Mesendoderm (in vitro differentiated cells): ENCODE measurements around the gene PDE10A.

Source experiments
- DNase-seq: peaks from one replicate; pipeline ENCODE4 v3.0.0; 2013
- H2AK5ac ChIP-seq: 2 replicates; pipeline ENCODE4 v1.6.1; 2013; ENCODE audit warnings: low read length, inconsistent platforms
- H2BK120ac ChIP-seq: 2 replicates; pipeline ENCODE4 v1.6.1; 2013; ENCODE audit warnings: low read depth, mild to moderate bottlenecking, low read length, moderate library complexity, mixed read lengths
- H2BK15ac ChIP-seq: replicated peaks from 2 replicates; pipeline ENCODE4 v1.6.1; 2013; ENCODE audit warnings: low read depth, mild to moderate bottlenecking, moderate library complexity
- H2BK5ac ChIP-seq: 2 replicates; pipeline ENCODE4 v1.6.1; 2013; ENCODE audit warnings: low read length, inconsistent platforms
- H3K18ac ChIP-seq: 2 replicates; pipeline ENCODE4 v1.6.1; 2013; ENCODE audit warnings: mild to moderate bottlenecking, low read length, mixed read lengths
- H3K23ac ChIP-seq: one replicate; pipeline ENCODE4 v1.6.1; 2013; ENCODE audit warnings: low read length
- H3K27ac ChIP-seq: 2 replicates; pipeline ENCODE4 v1.5.1; 2013; ENCODE audit warnings: low read depth, mild to moderate bottlenecking, inconsistent platforms, low read length, moderate library complexity
- H3K27me3 ChIP-seq: 2 replicates; pipeline ENCODE4 v1.6.1; 2013; ENCODE audit warnings: low read length, control low read depth, mild to moderate bottlenecking, inconsistent platforms; ENCODE audit not compliant: insufficient read depth, poor library complexity
- H3K36me3 ChIP-seq: 2 replicates; pipeline ENCODE4 v1.6.1; 2013; ENCODE audit warnings: low read length, inconsistent platforms; ENCODE audit not compliant: control insufficient read depth, insufficient read depth
- H3K4ac ChIP-seq: one replicate; pipeline ENCODE4 v1.6.1; 2013; ENCODE audit warnings: low read depth, mild to moderate bottlenecking, low read length, moderate library complexity
- H3K4me1 ChIP-seq: 2 replicates; pipeline ENCODE4 v1.6.1; 2013; ENCODE audit warnings: low read depth, low read length, inconsistent platforms; ENCODE audit not compliant: control insufficient read depth
- H3K4me2 ChIP-seq: 2 replicates; pipeline ENCODE4 v1.6.1; 2013; ENCODE audit warnings: low read length
- H3K4me3 ChIP-seq: 2 replicates; pipeline ENCODE4 v1.5.1; 2013; ENCODE audit warnings: mild to moderate bottlenecking, low read length
- H3K56ac ChIP-seq: one replicate; pipeline ENCODE4 v1.6.1; 2013; ENCODE audit warnings: low read length
- H3K79me1 ChIP-seq: 2 replicates; pipeline ENCODE4 v1.6.1; 2013; ENCODE audit warnings: low read length, inconsistent platforms
- H3K79me2 ChIP-seq: 2 replicates; pipeline ENCODE4 v1.6.1; 2013; ENCODE audit warnings: mild to moderate bottlenecking, low read length; ENCODE audit not compliant: control insufficient read depth, insufficient read depth
- H3K9ac ChIP-seq: 2 replicates; pipeline ENCODE4 v1.6.1; 2013; ENCODE audit warnings: low read length, inconsistent platforms
- H4K5ac ChIP-seq: one replicate; pipeline ENCODE4 v1.6.1; 2013; ENCODE audit warnings: low read length
- H4K8ac ChIP-seq: one replicate; pipeline ENCODE4 v1.6.1; 2013; ENCODE audit warnings: low read depth, mild to moderate bottlenecking, control low read depth, low read length, moderate library complexity
- WGBS: extraction: QIAGEN DNeasy Blood & Tissue Kit; methylation state at CpG from one replicate; pipeline ENCODE4 v1.1.7; 2013; ENCODE audit warnings: low lambda C conversion rate, missing lambda C conversion rate; ENCODE audit not compliant: insufficient coverage; ENCODE audit errors: extremely low coverage; 5-methylcytosine and 5-hydroxymethylcytosine counted together

The PDE10A gene

GRCh38 chr6:165657325-165657680, 5.7 kb downstream of the PDE10A start:
- H4K8ac ChIP-seq, result no peak overlapping the region
- WGBS, result no CpG with 5 or more reads among the region's 5 CpGs
- peaks cover 16% of the 10 kb centered on the region for H3K79me1 ChIP-seq
- no peak overlapping the region for H3K4me3 ChIP-seq
- no peak overlapping the region for H4K5ac ChIP-seq
- no peak overlapping the region for H3K9ac ChIP-seq
- no peak overlapping the region for H2BK5ac ChIP-seq
- H3K79me2 ChIP-seq, result peaks cover 2% of the 10 kb centered on the region
- no peak overlapping the region for H3K4ac ChIP-seq
- no peak overlapping the region for H3K18ac ChIP-seq
- H3K56ac ChIP-seq, result no peak overlapping the region
- peaks cover 19% of the 10 kb centered on the region for H3K4me1 ChIP-seq
- peaks cover 10% of the 10 kb centered on the region for H3K27me3 ChIP-seq
- H3K4me2 ChIP-seq, result no peak overlapping the region
- DNase-seq, result no peak
- H2AK5ac ChIP-seq, result no peak overlapping the region
- H2BK15ac ChIP-seq, result no peak overlapping the region
- H3K27ac ChIP-seq, result no peak overlapping the region
- no peaks in the 10 kb centered on the region for H3K36me3 ChIP-seq
- no peak overlapping the region for H2BK120ac ChIP-seq
- no peak overlapping the region for H3K23ac ChIP-seq

GRCh38 chr6:165656581-165657324, 6.3 kb downstream of the PDE10A start:
- no peak overlapping the region for H4K8ac ChIP-seq
- no peak overlapping the region for H3K56ac ChIP-seq
- H3K9ac ChIP-seq, result no peak overlapping the region
- H2BK5ac ChIP-seq, result no peak overlapping the region
- no peak overlapping the region for H2BK15ac ChIP-seq
- H3K79me2 ChIP-seq, result peaks cover 2% of the 10 kb centered on the region
- H3K79me1 ChIP-seq, result peaks cover 16% of the 10 kb centered on the region
- no peak overlapping the region for H2AK5ac ChIP-seq
- WGBS, result no CpG with 5 or more reads among the region's 8 CpGs
- H4K5ac ChIP-seq, result no peak overlapping the region
- no peak overlapping the region for H3K27ac ChIP-seq
- H3K18ac ChIP-seq, result no peak overlapping the region
- peak; percentile 71 for DNase-seq
- H3K4me2 ChIP-seq, result no peak overlapping the region
- no peak overlapping the region for H3K23ac ChIP-seq
- no peak overlapping the region for H3K4ac ChIP-seq
- H3K27me3 ChIP-seq, result peaks cover 10% of the 10 kb centered on the region
- no peaks in the 10 kb centered on the region for H3K36me3 ChIP-seq
- peaks cover 19% of the 10 kb centered on the region for H3K4me1 ChIP-seq
- H2BK120ac ChIP-seq, result no peak overlapping the region
- H3K4me3 ChIP-seq, result no peak overlapping the region

- Histone ChIP-seq H3K4me2 (no peak overlapping the region), H2BK120ac (no peak overlapping the region), H3K4ac (no peak overlapping the region), H3K27me3 (peaks cover 6% of the 10 kb centered on the region), H3K4me3 (no peak overlapping the region), H3K18ac (no peak overlapping the region), H4K5ac (no peak overlapping the region), H2AK5ac (no peak overlapping the region), H3K4me1 (peaks cover 19% of the 10 kb centered on the region), H3K56ac (no peak overlapping the region), H3K36me3 (no peaks in the 10 kb centered on the region), H3K27ac (no peak overlapping the region), H3K79me1 (peaks cover 16% of the 10 kb centered on the region), H4K8ac (no peak overlapping the region), H3K9ac (no peak overlapping the region), H2BK15ac (no peak overlapping the region), H3K23ac (no peak overlapping the region), H2BK5ac (no peak overlapping the region), H3K79me2 (peaks cover 2% of the 10 kb centered on the region)
- DNase-seq, result no peak
- WGBS, result no CpG with 5 or more reads among the region's 11 CpGs
These were observed 7.8 kb downstream of the PDE10A start for GRCh38 chr6:165655191-165655590.

- Histone ChIP-seq H3K4me1 (peaks cover 14% of the 10 kb centered on the region), H3K4me3 (no peak overlapping the region), H3K56ac (no peak overlapping the region), H3K79me2 (no peaks in the 10 kb centered on the region), H3K79me1 (peaks cover 14% of the 10 kb centered on the region), H3K23ac (no peak overlapping the region), H2BK120ac (no peak overlapping the region), H3K27me3 (no peaks in the 10 kb centered on the region), H3K9ac (no peak overlapping the region), H3K4me2 (no peak overlapping the region), H3K27ac (no peak overlapping the region), H2BK5ac (no peak overlapping the region), H2BK15ac (no peak overlapping the region), H2AK5ac (no peak overlapping the region), H3K18ac (no peak overlapping the region), H3K4ac (no peak overlapping the region), H4K5ac (no peak overlapping the region), H3K36me3 (no peaks in the 10 kb centered on the region), H4K8ac (no peak overlapping the region)
- no peak for DNase-seq
- no CpG with 5 or more reads among the region's 9 CpGs for WGBS
These were observed 8.9 kb downstream of the PDE10A start for GRCh38 chr6:165654144-165654543.

- H3K79me1 ChIP-seq, result peaks cover 13% of the 10 kb centered on the region
- no peak overlapping the region for H4K8ac ChIP-seq
- peaks cover 14% of the 10 kb centered on the region for H3K4me1 ChIP-seq
- H3K27me3 ChIP-seq, result no peaks in the 10 kb centered on the region
- H4K5ac ChIP-seq, result no peak overlapping the region
- no peak for DNase-seq
- H3K9ac ChIP-seq, result no peak overlapping the region
- H3K27ac ChIP-seq, result no peak overlapping the region
- H3K4me2 ChIP-seq, result no peak overlapping the region
- no peak overlapping the region for H3K18ac ChIP-seq
- no peak overlapping the region for H2BK120ac ChIP-seq
- H3K23ac ChIP-seq, result no peak overlapping the region
- no peak overlapping the region for H3K4me3 ChIP-seq
- H3K4ac ChIP-seq, result no peak overlapping the region
- H2BK5ac ChIP-seq, result no peak overlapping the region
- H3K56ac ChIP-seq, result no peak overlapping the region
- H2AK5ac ChIP-seq, result no peak overlapping the region
- no CpG with 5 or more reads among the region's 11 CpGs for WGBS
- no peaks in the 10 kb centered on the region for H3K36me3 ChIP-seq
- no peak overlapping the region for H2BK15ac ChIP-seq
- H3K79me2 ChIP-seq, result no peaks in the 10 kb centered on the region
These were observed 9.4 kb downstream of the PDE10A start for GRCh38 chr6:165653607-165654006.

- Histone ChIP-seq H3K79me2 (no peaks in the 10 kb centered on the region), H4K8ac (no peak overlapping the region), H2BK120ac (no peak overlapping the region)
These were observed 9.8 kb downstream of the PDE10A start for GRCh38 chr6:165653196-165653595.

More at GRCh38 chr6:165653196-165653595, 9.8 kb downstream of the PDE10A start:
- no peak overlapping the region for H3K4me2 ChIP-seq
- peaks cover 11% of the 10 kb centered on the region for H3K4me1 ChIP-seq
- no peak overlapping the region for H2AK5ac ChIP-seq
- peaks cover 11% of the 10 kb centered on the region for H3K79me1 ChIP-seq
- no peak overlapping the region for H3K9ac ChIP-seq
- H3K56ac ChIP-seq, result peak overlapping the region; percentile 44
- no CpG with 5 or more reads among the region's 9 CpGs for WGBS
- H2BK5ac ChIP-seq, result no peak overlapping the region
- H3K4ac ChIP-seq, result no peak overlapping the region
- H2BK15ac ChIP-seq, result no peak overlapping the region
- H3K18ac ChIP-seq, result no peak overlapping the region
- no peak for DNase-seq
- H3K23ac ChIP-seq, result no peak overlapping the region
- no peak overlapping the region for H3K27ac ChIP-seq
- H3K27me3 ChIP-seq, result no peaks in the 10 kb centered on the region
- no peak overlapping the region for H4K5ac ChIP-seq
- no peaks in the 10 kb centered on the region for H3K36me3 ChIP-seq
- H3K4me3 ChIP-seq, result no peak overlapping the region
